Activated naive CD4-positive, alpha-beta T cell treated with anti-CD3 and anti-CD28 coated beads, Interleukin-2, amount 50 U/mL, for 72 hours (primary cell): ENCODE data around the gene MCMBP. TPM values are rescaled to one million over a fixed set of nuclear protein-coding genes. Genes with fewer than 3 reads are reported as not detected.

Experiments
- ATAC-seq, 2 donors: fragments of 150-1000 bp; cut with Tn5 transposase; 2 replicates each; pipeline ENCODE4 v1.10.0; 2021; ENCODE audit warnings: mild to moderate bottlenecking in 2 of 2, moderate library complexity in 2 of 2
- DNase-seq, 2 donors: peaks; one replicate each; pipeline ENCODE4 v3.0.0; 2021 to 2022; ENCODE audit warnings: low spot score in 2 of 2
- H3K27ac Mint-ChIP-seq, 2 donors: one replicate each; pipeline ENCODE4 v1.8.0; 2022; ENCODE audit warnings: mild to moderate bottlenecking in 2 of 2, mixed read lengths in 2 of 2
- H3K36me3 Mint-ChIP-seq, 2 donors: one replicate each; pipeline ENCODE4 v1.8.0; 2022; ENCODE audit warnings: mixed read lengths in 2 of 2
- H3K9me3 Mint-ChIP-seq, 2 donors: one replicate each; pipeline ENCODE4 v1.8.0; 2022; ENCODE audit warnings: mixed read lengths in 2 of 2
- total RNA-seq, 2 donors: library from RNA; stranded (reverse); gene quantifications; one replicate each; pipeline ENCODE4 v1.2.3, GENCODE V29; 2022

The MCMBP gene
- total RNA-seq, 2 donors from 2014 or later, result 51.8 to 84.6 TPM

DNA sequence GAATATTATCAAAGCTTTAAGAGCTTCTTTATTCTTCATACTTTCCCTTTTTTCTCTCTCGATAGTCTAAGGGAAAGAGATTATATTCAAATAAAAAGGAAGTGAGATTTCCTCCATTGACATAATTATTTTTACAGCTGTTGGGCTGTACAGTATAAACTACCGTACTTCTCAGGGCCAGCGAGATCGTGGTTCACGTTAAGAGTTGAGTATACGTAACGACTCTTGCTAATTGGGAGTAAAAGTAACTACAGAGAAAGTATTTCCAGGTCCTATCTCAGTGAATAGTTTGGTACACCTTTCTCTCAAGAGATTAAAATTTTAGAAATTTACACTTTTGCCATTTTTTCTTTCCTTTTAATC, 89.0 kb downstream of the MCMBP start:
- Mint-ChIP-seq H3K27ac (no peak overlapping the region), H3K36me3 (peaks cover 0 to 7% of the 10 kb centered on the region in 2 donors), H3K9me3 (no peaks in the 10 kb centered on the region)
- DNase-seq, result no peak
- no peak for ATAC-seq

DNA sequence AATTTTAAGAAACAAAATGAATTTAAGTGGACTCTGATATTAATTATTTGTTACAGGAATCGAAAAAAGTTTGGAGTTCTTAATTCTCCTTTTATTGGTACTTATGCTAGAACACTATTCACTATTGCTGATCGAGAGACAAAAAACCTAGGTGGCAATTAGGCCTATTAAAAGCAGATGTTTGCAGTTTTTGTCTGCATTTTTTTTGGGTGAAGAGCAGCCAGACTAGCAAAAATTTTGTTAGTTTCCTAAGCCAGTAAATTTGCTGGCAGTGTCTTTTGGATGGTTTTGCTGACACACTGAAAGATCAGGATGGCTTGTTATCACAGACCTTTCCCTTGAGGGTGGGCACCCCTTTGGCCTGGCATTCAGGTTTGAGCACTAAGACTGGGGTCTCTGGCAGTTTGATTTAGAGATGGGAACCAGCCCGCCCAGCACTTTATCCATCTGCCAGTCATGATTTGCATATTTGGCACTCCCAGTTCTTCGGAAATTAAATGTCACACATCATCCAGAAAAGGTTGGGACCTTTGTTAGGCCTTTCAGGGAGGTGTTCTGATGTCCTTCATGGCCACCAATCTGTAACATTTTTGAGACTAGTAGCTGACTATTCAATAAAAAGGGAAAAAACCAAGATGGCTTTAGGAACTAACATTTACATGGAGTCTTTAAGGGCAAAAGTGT, 89.5 kb downstream of the MCMBP start:
- no peak overlapping the region for H3K27ac Mint-ChIP-seq
- DNase-seq (no peak), ATAC-seq (no peak)
- H3K36me3 Mint-ChIP-seq, result peaks cover 0 to 7% of the 10 kb centered on the region in 2 donors
- H3K9me3 Mint-ChIP-seq, result no peaks in the 10 kb centered on the region

DNA sequence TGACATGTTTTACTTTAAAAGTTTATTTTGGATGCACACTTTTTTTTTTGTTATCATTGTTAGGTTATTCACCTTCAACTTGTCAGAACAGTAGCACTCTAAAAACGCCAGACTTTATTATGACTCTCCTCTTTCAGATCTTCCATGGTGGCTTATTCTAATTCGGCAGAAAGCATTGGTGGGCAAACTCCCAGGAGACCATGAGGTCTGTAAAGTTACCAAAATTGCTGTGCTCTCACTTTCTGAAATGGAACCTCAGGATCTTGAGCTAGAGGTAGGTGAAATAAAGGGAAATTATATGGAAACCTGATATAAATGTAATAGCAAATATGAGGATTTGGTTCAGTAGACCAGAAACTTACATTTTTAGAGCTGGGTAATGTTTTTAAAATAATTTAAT, 91.1 kb downstream of the MCMBP start:
- H3K27ac Mint-ChIP-seq, result no peak overlapping the region
- ATAC-seq (no peak), DNase-seq (no peak)
- H3K36me3 Mint-ChIP-seq, result peaks cover 0 to 7% of the 10 kb centered on the region in 2 donors
- H3K9me3 Mint-ChIP-seq, result no peaks in the 10 kb centered on the region

DNA sequence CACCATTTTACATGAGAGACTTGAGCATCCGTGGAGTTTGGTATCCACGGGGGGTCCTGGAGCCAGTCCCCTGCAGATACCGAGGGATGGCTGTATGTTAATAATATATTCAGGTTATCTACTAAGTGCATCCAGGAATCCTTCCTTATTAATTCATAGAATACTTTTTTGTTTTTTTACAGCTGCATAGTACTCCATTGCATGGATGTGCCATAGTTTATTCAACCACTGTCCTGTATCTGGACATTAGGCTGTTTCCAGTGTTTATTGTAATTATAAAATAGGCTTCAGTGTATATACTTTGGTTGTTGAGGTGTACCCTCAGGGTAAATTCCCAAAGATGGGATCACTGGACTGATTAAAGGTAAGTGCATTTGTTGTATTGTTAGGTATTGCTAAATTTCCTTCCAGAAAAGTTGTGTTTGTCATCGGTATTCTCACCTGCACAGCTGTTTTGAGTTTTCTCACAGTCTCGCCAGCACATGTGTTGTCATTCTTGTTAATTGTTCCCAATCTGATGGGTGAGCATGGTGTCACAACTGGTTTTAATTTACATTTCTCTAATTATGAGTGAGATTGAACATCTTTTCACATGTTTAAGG, 91.7 kb downstream of the MCMBP start:
- Mint-ChIP-seq H3K36me3 (peaks cover 0 to 7% of the 10 kb centered on the region in 2 donors), H3K9me3 (no peaks in the 10 kb centered on the region), H3K27ac (no peak overlapping the region)
- ATAC-seq (no peak), DNase-seq (no peak)

Other genes starting within 250 kb of the MCMBP start
- gene BAG3, start 221.5 kb downstream of the MCMBP start, total RNA-seq, result 10 to 100 TPM; 25.5 to 31.9 TPM
- gene INPP5F, start 146.8 kb downstream of the MCMBP start, total RNA-seq, result 10 to 100 TPM; 23.0 to 27.3 TPM
- 10 to 100 TPM; 59.5 to 71.0 TPM for gene SEC23IP, start 19.9 kb upstream of the MCMBP start, total RNA-seq